ENCODE results near the gene CD163L1.

- TF ChIP-seq CTCF (optimal IDR thresholded peaks at IDR 0.05 in 1 of 3, IDR thresholded peaks at IDR 0.05 in 1 of 3, conservative IDR thresholded peaks at IDR 0.05 in 1 of 3; ENCODE audit: extremely low read depth in 1 of 3, insufficient read depth in 2 of 3, low read length in 3 of 3), result no peak
- no peak for TF ChIP-seq EZH2 (IDR thresholded peaks at IDR 0.05; ENCODE audit: low read length)
These were observed 119.8 kb downstream of the CD163L1 start for GRCh38 chr12:7324176-7324575.

All from keratinocyte (primary cell).